ENCODE data around the gene ENPP6.
"Not testable (repeated sequence)": the region's sequence is repeated elsewhere in the genome, so short reads cannot be mapped to it uniquely, and the experiment has no call there.

ENPP6 gene

DNA sequence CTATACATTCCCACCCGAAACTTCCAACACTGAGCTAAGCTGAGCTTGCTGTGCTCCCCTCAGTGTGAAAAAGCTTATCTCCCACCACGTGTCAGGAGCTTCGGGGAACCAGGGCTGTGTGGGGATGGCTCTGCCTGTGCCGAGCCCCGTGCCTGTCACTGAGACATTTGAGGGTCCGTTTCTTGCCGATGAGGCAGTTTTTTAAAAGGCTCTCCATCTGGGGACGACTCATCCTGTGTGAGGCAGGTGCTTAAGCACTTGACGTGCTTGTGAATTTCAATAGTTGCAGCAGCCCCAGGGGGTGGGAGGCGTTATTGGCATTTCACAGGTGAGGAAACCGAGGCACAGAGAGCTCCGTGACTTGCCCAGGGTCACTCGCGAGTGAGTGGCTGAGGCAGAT is 160.8 kb downstream of the ENPP6 start:
- Histone ChIP-seq H2AFZ (ENCODE audit: low read depth, low read length, severe bottlenecking) (no peak overlapping the region), H3K4me2 (ENCODE audit: low read depth, low read length, poor library complexity, severe bottlenecking) (no peak overlapping the region), H3K9me3 (ENCODE audit: insufficient read depth, low read length) (no peaks in the 10 kb centered on the region), H3K36me3 (ENCODE audit: low read length) (no peaks in the 10 kb centered on the region), H3K9ac (ENCODE audit: low read length) (no peak overlapping the region), H4K20me1 (ENCODE audit: low read depth, low read length) (no peaks in the 10 kb centered on the region), H3K4me3 (ENCODE audit: insufficient read depth, low read length, poor library complexity, severe bottlenecking) (no peak overlapping the region), H3F3A (ENCODE audit: insufficient read depth) (no peaks in the 10 kb centered on the region), H3K27me3 (ENCODE audit: low read length) (no peaks in the 10 kb centered on the region), H3K27ac (ENCODE audit: low read depth, low read length) (no peak overlapping the region), H3K9me2 (replicated peaks; ENCODE audit: insufficient read depth, low read length) (no peaks in the 10 kb centered on the region), H3K79me2 (ENCODE audit: insufficient read depth, low read length) (no peaks in the 10 kb centered on the region)
- TF ChIP-seq, protein P1, sequence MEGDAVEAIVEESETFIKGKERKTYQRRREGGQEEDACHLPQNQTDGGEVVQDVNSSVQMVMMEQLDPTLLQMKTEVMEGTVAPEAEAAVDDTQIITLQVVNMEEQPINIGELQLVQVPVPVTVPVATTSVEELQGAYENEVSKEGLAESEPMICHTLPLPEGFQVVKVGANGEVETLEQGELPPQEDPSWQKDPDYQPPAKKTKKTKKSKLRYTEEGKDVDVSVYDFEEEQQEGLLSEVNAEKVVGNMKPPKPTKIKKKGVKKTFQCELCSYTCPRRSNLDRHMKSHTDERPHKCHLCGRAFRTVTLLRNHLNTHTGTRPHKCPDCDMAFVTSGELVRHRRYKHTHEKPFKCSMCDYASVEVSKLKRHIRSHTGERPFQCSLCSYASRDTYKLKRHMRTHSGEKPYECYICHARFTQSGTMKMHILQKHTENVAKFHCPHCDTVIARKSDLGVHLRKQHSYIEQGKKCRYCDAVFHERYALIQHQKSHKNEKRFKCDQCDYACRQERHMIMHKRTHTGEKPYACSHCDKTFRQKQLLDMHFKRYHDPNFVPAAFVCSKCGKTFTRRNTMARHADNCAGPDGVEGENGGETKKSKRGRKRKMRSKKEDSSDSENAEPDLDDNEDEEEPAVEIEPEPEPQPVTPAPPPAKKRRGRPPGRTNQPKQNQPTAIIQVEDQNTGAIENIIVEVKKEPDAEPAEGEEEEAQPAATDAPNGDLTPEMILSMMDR (IDR thresholded peaks at IDR 0.05; ENCODE audit: insufficient read depth, low read length, poor library complexity, severe bottlenecking) = no peak
- no peak for TF ChIP-seq EZH2phosphoT487 (conservative IDR thresholded peaks at IDR 0.05; ENCODE audit: low read length)

DNA sequence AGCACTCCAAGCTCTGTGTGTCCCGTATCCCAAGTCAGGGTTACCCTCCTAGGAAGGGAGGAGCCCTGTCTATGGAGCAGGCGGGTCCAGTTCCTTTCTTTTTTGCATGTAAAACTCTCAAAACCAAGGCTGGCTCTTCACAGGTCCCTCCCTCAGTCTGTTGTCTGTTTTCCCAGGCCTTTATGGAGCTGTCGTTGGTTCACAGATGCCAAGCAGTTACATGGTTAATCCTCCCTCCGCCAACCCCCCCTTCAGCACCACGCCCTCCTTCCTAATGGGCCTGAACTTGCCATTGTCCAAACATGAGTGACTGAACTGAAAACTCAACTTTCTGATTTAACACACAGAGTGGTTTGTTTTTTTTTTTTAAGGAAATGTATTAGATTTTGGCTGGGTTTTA is 164.2 kb downstream of the ENPP6 start:
- Histone ChIP-seq H3K4me3 (ENCODE audit: insufficient read depth, low read length, poor library complexity, severe bottlenecking) (no peak overlapping the region), H3K9ac (ENCODE audit: low read length) (no peak overlapping the region), H4K20me1 (ENCODE audit: low read depth, low read length) (no peaks in the 10 kb centered on the region)

DNA sequence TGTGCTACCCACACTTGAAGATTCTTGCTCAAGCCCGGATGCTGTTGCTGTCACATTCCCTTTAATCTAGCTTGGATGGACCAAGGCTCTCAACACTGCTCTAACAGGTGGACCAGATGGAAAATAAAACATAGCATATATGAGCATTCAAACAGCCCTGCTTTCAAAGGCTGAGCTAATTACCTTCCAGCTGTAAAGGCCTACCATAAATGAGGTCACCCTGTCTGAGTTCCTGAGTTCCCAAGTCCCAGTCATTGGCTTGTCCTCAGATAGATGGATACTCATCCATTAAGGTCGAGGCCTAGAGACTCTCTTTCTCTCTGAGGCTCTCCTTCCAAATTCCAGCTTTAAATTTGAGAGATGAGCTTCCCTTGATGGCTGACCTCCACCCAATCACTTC is 165.1 kb downstream of the ENPP6 start:
- no peaks in the 10 kb centered on the region for H4K20me1 ChIP-seq (ENCODE audit: low read depth, low read length)
- H3K9ac ChIP-seq (ENCODE audit: low read length) = no peak overlapping the region
- H3K27ac ChIP-seq (ENCODE audit: low read depth, low read length) = no peak overlapping the region
- no peak overlapping the region for H3K4me3 ChIP-seq (ENCODE audit: insufficient read depth, low read length, poor library complexity, severe bottlenecking)
- H2AFZ ChIP-seq (ENCODE audit: low read depth, low read length, severe bottlenecking) = no peak overlapping the region
- no peaks in the 10 kb centered on the region for H3K27me3 ChIP-seq (ENCODE audit: low read length)
- H3K36me3 ChIP-seq (ENCODE audit: low read length) = no peaks in the 10 kb centered on the region; the same call in 1 of the 2 replicates
- TF ChIP-seq EZH2phosphoT487 (conservative IDR thresholded peaks at IDR 0.05; ENCODE audit: low read length) = no peak
- TF ChIP-seq, protein P1 (IDR thresholded peaks at IDR 0.05; ENCODE audit: insufficient read depth, low read length, poor library complexity, severe bottlenecking) = no peak
- H3F3A ChIP-seq (ENCODE audit: insufficient read depth) = no peaks in the 10 kb centered on the region
- H3K79me2 ChIP-seq (ENCODE audit: insufficient read depth, low read length) = no peaks in the 10 kb centered on the region
- H3K4me2 ChIP-seq (ENCODE audit: low read depth, low read length, poor library complexity, severe bottlenecking) = no peak overlapping the region
- no peaks in the 10 kb centered on the region for H3K9me3 ChIP-seq (ENCODE audit: insufficient read depth, low read length)
- H3K9me2 ChIP-seq (replicated peaks; ENCODE audit: insufficient read depth, low read length) = no peaks in the 10 kb centered on the region

More for the DNA sequence above, 164.2 kb downstream of the ENPP6 start:
- no peaks in the 10 kb centered on the region for H3F3A ChIP-seq (ENCODE audit: insufficient read depth)
- H3K9me3 ChIP-seq (ENCODE audit: insufficient read depth, low read length) = no peaks in the 10 kb centered on the region
- H2AFZ ChIP-seq (ENCODE audit: low read depth, low read length, severe bottlenecking) = no peak overlapping the region
- H3K36me3 ChIP-seq (ENCODE audit: low read length) = no peaks in the 10 kb centered on the region
- no peaks in the 10 kb centered on the region for H3K79me2 ChIP-seq (ENCODE audit: insufficient read depth, low read length)
- TF ChIP-seq, protein P1 (IDR thresholded peaks at IDR 0.05; ENCODE audit: insufficient read depth, low read length, poor library complexity, severe bottlenecking) = no peak
- TF ChIP-seq EZH2phosphoT487 (conservative IDR thresholded peaks at IDR 0.05; ENCODE audit: low read length) = no peak
- no peak overlapping the region for H3K4me2 ChIP-seq (ENCODE audit: low read depth, low read length, poor library complexity, severe bottlenecking)
- H3K27me3 ChIP-seq (ENCODE audit: low read length) = no peaks in the 10 kb centered on the region
- H3K9me2 ChIP-seq (replicated peaks; ENCODE audit: insufficient read depth, low read length) = no peaks in the 10 kb centered on the region
- H3K27ac ChIP-seq (ENCODE audit: low read depth, low read length) = no peak overlapping the region

DNA sequence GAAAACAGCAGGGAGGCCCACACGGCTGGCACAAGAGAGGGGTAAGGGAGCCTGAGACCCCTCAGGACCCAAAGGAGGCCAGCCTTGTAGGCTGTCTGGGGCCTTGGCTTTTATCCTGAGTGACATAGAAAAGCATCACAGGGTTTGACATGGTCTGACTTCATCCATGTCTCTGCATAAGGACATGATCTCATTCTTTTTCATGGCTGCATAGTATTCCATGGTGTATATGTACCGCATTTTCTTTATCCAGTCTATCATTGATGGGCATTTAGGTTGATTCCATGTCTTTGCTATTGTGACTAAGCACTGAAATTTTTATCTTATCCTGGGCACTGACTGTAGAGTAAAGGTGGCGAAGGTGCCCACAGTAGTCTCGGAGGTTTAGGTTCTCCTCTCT is 166.4 kb downstream of the ENPP6 start:
- H4K20me1 ChIP-seq (ENCODE audit: low read depth, low read length); H3K9ac ChIP-seq (ENCODE audit: low read length); H3K79me2 ChIP-seq (ENCODE audit: insufficient read depth, low read length); H3K4me3 ChIP-seq (ENCODE audit: insufficient read depth, low read length, poor library complexity, severe bottlenecking); H3K9me3 ChIP-seq (ENCODE audit: insufficient read depth, low read length); H2AFZ ChIP-seq (ENCODE audit: low read depth, low read length, severe bottlenecking); H3K36me3 ChIP-seq (ENCODE audit: low read length); H3F3A ChIP-seq (ENCODE audit: insufficient read depth); H3K4me2 ChIP-seq (ENCODE audit: low read depth, low read length, poor library complexity, severe bottlenecking); H3K9me2 ChIP-seq (replicated peaks; ENCODE audit: insufficient read depth, low read length); H3K27me3 ChIP-seq (ENCODE audit: low read length); H3K27ac ChIP-seq (ENCODE audit: low read depth, low read length): not testable (repeated sequence)
